ENCODE data around the gene TBC1D9B.
"Not testable (repeated sequence)": the region's sequence is repeated elsewhere in the genome, so short reads cannot be mapped to it uniquely, and the experiment has no call there.

Gene TBC1D9B

GRCh38 chr5:179840766-179841165 lies 66.9 kb downstream of the TBC1D9B start:
- no peak for TF ChIP-seq CTCF (IDR thresholded peaks at IDR 0.05; ENCODE audit: extremely low read depth, missing control alignments)
- no peak for DNase-seq (ENCODE audit: low spot score)

GRCh38 chr5:179840321-179840720 lies 67.4 kb downstream of the TBC1D9B start:
- DNase-seq (ENCODE audit: low spot score): no peak
- no peak for TF ChIP-seq CTCF (IDR thresholded peaks at IDR 0.05; ENCODE audit: extremely low read depth, missing control alignments)

- DNase-seq (ENCODE audit: low spot score): no peak
- TF ChIP-seq CTCF (IDR thresholded peaks at IDR 0.05; ENCODE audit: extremely low read depth, missing control alignments): no peak
These were observed 68.1 kb downstream of the TBC1D9B start for GRCh38 chr5:179839328-179840256.

- no peak for DNase-seq (ENCODE audit: low spot score)
- no peak for TF ChIP-seq CTCF (IDR thresholded peaks at IDR 0.05; ENCODE audit: extremely low read depth, missing control alignments)
These were observed 70.4 kb downstream of the TBC1D9B start for GRCh38 chr5:179837076-179838011.

GRCh38 chr5:179836225-179837019 lies 71.3 kb downstream of the TBC1D9B start:
- peak; percentile 68 for DNase-seq (ENCODE audit: low spot score)
- TF ChIP-seq CTCF (IDR thresholded peaks at IDR 0.05; ENCODE audit: extremely low read depth, missing control alignments): no peak

GRCh38 chr5:179834871-179835270 lies 72.8 kb downstream of the TBC1D9B start:
- not testable (repeated sequence) for DNase-seq (ENCODE audit: low spot score)

GRCh38 chr5:179834120-179834519 lies 73.6 kb downstream of the TBC1D9B start:
- TF ChIP-seq CTCF (IDR thresholded peaks at IDR 0.05; ENCODE audit: extremely low read depth, missing control alignments): no peak
- no peak for DNase-seq (ENCODE audit: low spot score)

All from GM20000 (cell line).